ENCODE measurements around the gene NUDT16L1. TPM values are rescaled to one million over a fixed set of nuclear protein-coding genes. Genes with fewer than 3 reads are reported as not detected.

The NUDT16L1 gene
- total RNA-seq, 1 experiment from 2014 or later: 42.0 TPM

- TF ChIP-seq AFF4 (CRISPR knock-in tag; IDR thresholded peaks at IDR 0.05; ENCODE audit: borderline replicate concordance): no peak
- no peak for TF ChIP-seq JAZF1 (CRISPR knock-in tag; IDR thresholded peaks at IDR 0.05)
- TF ChIP-seq ZNF396 (CRISPR knock-in tag; IDR thresholded peaks at IDR 0.05; ENCODE audit: borderline replicate concordance): no peak
- TF ChIP-seq KAT7 (CRISPR knock-in tag; IDR thresholded peaks at IDR 0.05; ENCODE audit: borderline replicate concordance): no peak
- no peak for TF ChIP-seq HMGXB4 (CRISPR knock-in tag; IDR thresholded peaks at IDR 0.05)
- no peak for TF ChIP-seq MYBL2 (CRISPR knock-in tag; IDR thresholded peaks at IDR 0.05)
Observed at GRCh38 chr16:4736546-4736945, 43.2 kb downstream of the NUDT16L1 start (continued).

- Mint-ChIP-seq H3K27ac (no peak overlapping the region), H3K9me3 (no peaks in the 10 kb centered on the region), H3K27me3 (ENCODE audit: low read depth) (peaks cover 4% of the 10 kb centered on the region; the same call in 1 of the 2 replicates), H3K36me3 (no peaks in the 10 kb centered on the region), H3K4me3 (no peak overlapping the region), H3K4me1 (peaks cover 10% of the 10 kb centered on the region)
- DNase-seq (ENCODE audit: low spot score): no peak
- ChIA-PET POLR2A (interaction anchor here (0.5 kb wide), 1 partner anchor 31 kb away, joined by 3 read pairs; no protein-coding TSS in a partner anchor), CTCF (interaction anchor here (1.0 kb wide), 1 partner anchor 87 kb away, joined by 4 read pairs; no protein-coding TSS in a partner anchor)
- no peak for ATAC-seq
- TF ChIP-seq ARID4B (CRISPR knock-in tag; IDR thresholded peaks at IDR 0.05; ENCODE audit: borderline replicate concordance) (no peak), NFYB (CRISPR knock-in tag; conservative IDR thresholded peaks at IDR 0.05; ENCODE audit: low read depth) (no peak), NR1H2 (CRISPR knock-in tag; IDR thresholded peaks at IDR 0.05) (no peak), USF2 (CRISPR knock-in tag; IDR thresholded peaks at IDR 0.05) (no peak), SMAD3 (CRISPR knock-in tag; IDR thresholded peaks at IDR 0.05; ENCODE audit: borderline replicate concordance) (no peak), E2F4 (CRISPR knock-in tag; IDR thresholded peaks at IDR 0.05; ENCODE audit: borderline replicate concordance, low read depth) (no peak), TEAD4 (CRISPR knock-in tag; IDR thresholded peaks at IDR 0.05) (no peak), NR3C1 (CRISPR knock-in tag; conservative IDR thresholded peaks at IDR 0.05; ENCODE audit: low read depth) (no peak), ZNF396 (CRISPR knock-in tag; IDR thresholded peaks at IDR 0.05; ENCODE audit: borderline replicate concordance) (no peak), PRRX2 (CRISPR knock-in tag; IDR thresholded peaks at IDR 0.05) (no peak), ATF1 (CRISPR knock-in tag; IDR thresholded peaks at IDR 0.05) (no peak), STAT6 (CRISPR knock-in tag; conservative IDR thresholded peaks at IDR 0.05; ENCODE audit: low read depth) (no peak), SMAD4 (CRISPR knock-in tag; IDR thresholded peaks at IDR 0.05) (no peak), ZNF425 (CRISPR knock-in tag; conservative IDR thresholded peaks at IDR 0.05) (no peak)
Observed at GRCh38 chr16:4737545-4737944, 44.2 kb downstream of the NUDT16L1 start.
